Type B pancreatic cell (in vitro differentiated cells): Measurements from ENCODE around the gene PKHD1. TPM values are rescaled to one million over a fixed set of nuclear protein-coding genes. Genes with fewer than 3 reads are reported as not detected.

Experiments
- DNase-seq: peaks from one replicate; pipeline ENCODE4 v3.0.0; 2021; ENCODE audit warnings: mixed read lengths; ENCODE audit not compliant: unreplicated experiment; ENCODE audit errors: extremely low spot score
- H3K27ac Mint-ChIP-seq: 2 replicates; pipeline ENCODE4 v1.8.0; 2021; ENCODE audit warnings: mild to moderate bottlenecking, mixed read lengths
- H3K27me3 Mint-ChIP-seq: 2 replicates; pipeline ENCODE4 v1.8.0; 2021; ENCODE audit warnings: mixed read lengths
- H3K36me3 Mint-ChIP-seq: 2 replicates; pipeline ENCODE4 v1.8.0; 2021; ENCODE audit warnings: mixed read lengths
- H3K4me1 Mint-ChIP-seq: one replicate; pipeline ENCODE4 v1.8.0; 2021; ENCODE audit warnings: mixed read lengths; ENCODE audit not compliant: unreplicated experiment
- H3K4me3 Mint-ChIP-seq: 2 replicates; pipeline ENCODE4 v1.8.0; 2021; ENCODE audit warnings: mild to moderate bottlenecking, mixed read lengths
- H3K9me3 Mint-ChIP-seq: 2 replicates; pipeline ENCODE4 v1.8.0; 2021; ENCODE audit warnings: mixed read lengths
- total RNA-seq: library from RNA; stranded (reverse); gene quantifications from 2 replicates; pipeline ENCODE4 v1.2.1, GENCODE V29; 2021; ENCODE audit warnings: low replicate concordance
- TF ChIP-seq, protein P1 (sequence below): fragments of 200-600 bp; sonication (generic); conservative IDR thresholded peaks from 2 replicates; pipeline ENCODE4 v1.5.0; 2021; ENCODE audit warnings: antibody characterized with exemption, mild to moderate bottlenecking

Gene PKHD1
- total RNA-seq, 1 donor from 2014 or later = 0.75 TPM

- Mint-ChIP-seq H3K27me3 (peaks cover 16% of the 10 kb centered on the region), H3K4me3 (no peak overlapping the region), H3K4me1 (no peaks in the 10 kb centered on the region), H3K9me3 (no peaks in the 10 kb centered on the region), H3K36me3 (no peaks in the 10 kb centered on the region), H3K27ac (no peak overlapping the region)
- TF ChIP-seq, protein P1, sequence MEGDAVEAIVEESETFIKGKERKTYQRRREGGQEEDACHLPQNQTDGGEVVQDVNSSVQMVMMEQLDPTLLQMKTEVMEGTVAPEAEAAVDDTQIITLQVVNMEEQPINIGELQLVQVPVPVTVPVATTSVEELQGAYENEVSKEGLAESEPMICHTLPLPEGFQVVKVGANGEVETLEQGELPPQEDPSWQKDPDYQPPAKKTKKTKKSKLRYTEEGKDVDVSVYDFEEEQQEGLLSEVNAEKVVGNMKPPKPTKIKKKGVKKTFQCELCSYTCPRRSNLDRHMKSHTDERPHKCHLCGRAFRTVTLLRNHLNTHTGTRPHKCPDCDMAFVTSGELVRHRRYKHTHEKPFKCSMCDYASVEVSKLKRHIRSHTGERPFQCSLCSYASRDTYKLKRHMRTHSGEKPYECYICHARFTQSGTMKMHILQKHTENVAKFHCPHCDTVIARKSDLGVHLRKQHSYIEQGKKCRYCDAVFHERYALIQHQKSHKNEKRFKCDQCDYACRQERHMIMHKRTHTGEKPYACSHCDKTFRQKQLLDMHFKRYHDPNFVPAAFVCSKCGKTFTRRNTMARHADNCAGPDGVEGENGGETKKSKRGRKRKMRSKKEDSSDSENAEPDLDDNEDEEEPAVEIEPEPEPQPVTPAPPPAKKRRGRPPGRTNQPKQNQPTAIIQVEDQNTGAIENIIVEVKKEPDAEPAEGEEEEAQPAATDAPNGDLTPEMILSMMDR = no peak
- DNase-seq = no peak
Observed at GRCh38 chr6:52133324-52133723, 45.9 kb upstream of the PKHD1 start.

- Mint-ChIP-seq H3K27ac (no peak overlapping the region), H3K36me3 (no peaks in the 10 kb centered on the region), H3K4me3 (no peak overlapping the region), H3K9me3 (no peaks in the 10 kb centered on the region), H3K27me3 (peaks cover 16% of the 10 kb centered on the region), H3K4me1 (no peaks in the 10 kb centered on the region)
- no peak for DNase-seq
- TF ChIP-seq, protein P1 = no peak
Observed at GRCh38 chr6:52132292-52132691, 44.9 kb upstream of the PKHD1 start.

GRCh38 chr6:52130440-52130839 is 43.0 kb upstream of the PKHD1 start:
- DNase-seq = no peak
- no peak overlapping the region for H3K4me3 Mint-ChIP-seq
- H3K27me3 Mint-ChIP-seq = peaks cover 4% of the 10 kb centered on the region
- no peaks in the 10 kb centered on the region for H3K9me3 Mint-ChIP-seq
- H3K36me3 Mint-ChIP-seq = no peaks in the 10 kb centered on the region
- TF ChIP-seq, protein P1 = no peak
- no peaks in the 10 kb centered on the region for H3K4me1 Mint-ChIP-seq
- H3K27ac Mint-ChIP-seq = no peak overlapping the region

DNA sequence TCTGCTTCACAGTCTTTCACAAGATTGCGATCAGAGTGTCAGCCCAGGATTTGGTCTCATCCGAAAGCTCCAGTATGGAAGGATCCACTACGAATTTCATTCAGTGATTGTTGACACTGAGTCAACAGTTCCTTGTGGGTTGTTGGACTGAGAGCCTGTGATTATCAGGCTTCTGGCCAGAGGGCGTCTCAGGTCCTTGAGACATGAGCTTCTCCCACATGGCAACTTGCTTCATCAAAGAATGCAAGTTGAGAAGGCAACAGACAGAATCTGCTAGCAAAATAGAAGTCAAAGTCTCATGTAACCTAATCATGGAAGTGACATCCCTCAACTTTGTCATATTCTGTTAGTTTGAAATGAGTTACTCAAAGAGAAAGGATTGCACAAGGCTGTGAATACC is 40.5 kb upstream of the PKHD1 start:
- TF ChIP-seq, protein P1 = no peak
- Mint-ChIP-seq H3K27ac (no peak overlapping the region), H3K27me3 (no peaks in the 10 kb centered on the region), H3K9me3 (no peaks in the 10 kb centered on the region), H3K4me1 (no peaks in the 10 kb centered on the region), H3K4me3 (no peak overlapping the region), H3K36me3 (no peaks in the 10 kb centered on the region)
- DNase-seq = no peak

DNA sequence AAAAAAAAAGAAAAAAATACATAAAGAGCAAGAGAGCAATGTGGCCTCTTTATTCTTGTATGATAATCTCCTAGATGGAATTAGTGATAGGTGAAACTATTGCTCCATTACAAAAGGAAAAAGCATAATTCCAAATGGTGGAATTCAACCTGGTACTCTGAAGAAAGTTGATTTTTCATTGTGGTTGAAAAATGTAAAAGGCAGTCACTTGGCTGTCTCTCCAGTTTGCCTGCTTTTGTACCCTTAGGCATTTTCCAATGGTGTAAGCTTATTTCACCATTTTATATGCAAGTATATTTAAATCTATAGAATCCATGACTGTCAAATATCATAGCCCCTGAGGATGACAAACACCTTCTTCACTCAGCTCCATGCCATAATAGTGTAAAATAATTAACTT is 38.8 kb upstream of the PKHD1 start:
- Mint-ChIP-seq H3K4me3 (no peak overlapping the region), H3K36me3 (no peaks in the 10 kb centered on the region), H3K27me3 (no peaks in the 10 kb centered on the region), H3K27ac (no peak overlapping the region), H3K4me1 (no peaks in the 10 kb centered on the region), H3K9me3 (no peaks in the 10 kb centered on the region)
- DNase-seq = no peak
- TF ChIP-seq, protein P1 = no peak

DNA sequence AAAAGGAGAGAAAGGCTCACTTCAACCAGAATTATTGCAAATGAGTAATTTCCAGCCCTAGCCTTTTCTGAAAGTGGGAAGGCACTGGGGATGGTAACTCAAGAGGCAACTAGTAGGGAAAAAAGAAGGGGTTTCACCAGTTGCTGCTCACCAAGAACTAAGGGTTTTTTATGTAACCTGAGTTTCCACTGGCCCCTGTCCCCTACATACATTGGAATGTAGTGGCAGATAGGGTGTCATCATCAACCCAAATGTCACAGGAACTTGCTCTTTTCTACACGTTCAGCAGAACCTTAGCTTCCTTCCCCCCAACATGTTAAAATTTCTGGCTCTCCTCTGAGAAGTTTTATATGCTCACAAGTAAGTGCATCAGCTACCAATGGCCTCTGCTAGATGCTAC is 38.2 kb upstream of the PKHD1 start:
- Mint-ChIP-seq H3K27ac (no peak overlapping the region), H3K27me3 (no peaks in the 10 kb centered on the region), H3K9me3 (no peaks in the 10 kb centered on the region), H3K4me1 (no peaks in the 10 kb centered on the region), H3K36me3 (no peaks in the 10 kb centered on the region), H3K4me3 (no peak overlapping the region)
- DNase-seq = no peak
- TF ChIP-seq, protein P1 = no peak
